WTC11 (cell line): ENCODE measurements around the gene FAM20C. TPM values are rescaled to one million over a fixed set of nuclear protein-coding genes. Genes with fewer than 3 reads are reported as not detected.

Experiments
- ATAC-seq: fragments of 200-7000 bp; cut with Tn5 transposase; 2 replicates; pipeline ENCODE4 v1.10.0; 2021; ENCODE audit warnings: mild to moderate bottlenecking, moderate library complexity
- CTCF ChIA-PET: fragments of 300-600 bp; sonication (Branson Sonifier 250); formaldehyde crosslinking; loops from one replicate; lab custom pipeline; 2021; ENCODE audit warnings: antibody characterized with exemption; lab: Charles Lee
- POLR2A ChIA-PET: fragments of 350-600 bp; sonication (Branson Sonifier 250); formaldehyde crosslinking; loops from one replicate; lab custom pipeline; 2021; ENCODE audit warnings: antibody characterized with exemption; lab: Charles Lee
- DNase-seq: peaks from one replicate; pipeline ENCODE4 v3.0.0; 2021; ENCODE audit warnings: low spot score
- H3K27ac Mint-ChIP-seq: 2 replicates; pipeline ENCODE4 v1.8.0; 2021; ENCODE audit warnings: mixed read lengths
- H3K27me3 Mint-ChIP-seq: 2 replicates; pipeline ENCODE4 v1.8.0; 2021; ENCODE audit warnings: low read depth, mild to moderate bottlenecking, moderate library complexity, mixed read lengths
- H3K36me3 Mint-ChIP-seq: 2 replicates; pipeline ENCODE4 v1.8.0; 2021; ENCODE audit warnings: mixed read lengths
- H3K4me1 Mint-ChIP-seq: 2 replicates; pipeline ENCODE4 v1.8.0; 2022; ENCODE audit warnings: mixed read lengths
- H3K4me3 Mint-ChIP-seq: 2 replicates; pipeline ENCODE4 v1.8.0; 2021; ENCODE audit warnings: mild to moderate bottlenecking, moderate library complexity, mixed read lengths
- H3K9me3 Mint-ChIP-seq: 2 replicates; pipeline ENCODE4 v1.8.0; 2021; ENCODE audit warnings: mixed read lengths
- ATF3 ChIP-seq: sonication (generic); formaldehyde crosslinking; conservative IDR thresholded peaks from 2 replicates; pipeline ENCODE4 v1.8.1; 2022; ENCODE audit warnings: mild to moderate bottlenecking, missing genetic modification reagents
- CTCF ChIP-seq: fragments of 200-600 bp; IDR thresholded peaks from 2 replicates; pipeline ENCODE4 v1.8.0; 2022; ENCODE audit warnings: antibody characterized with exemption
- ESRRA ChIP-seq: sonication (generic); formaldehyde crosslinking; IDR thresholded peaks from 2 replicates; pipeline ENCODE4 v1.8.1; 2022; ENCODE audit warnings: mild to moderate bottlenecking, missing genetic modification reagents, borderline replicate concordance
- ETV6 ChIP-seq: sonication (generic); formaldehyde crosslinking; IDR thresholded peaks from 2 replicates; pipeline ENCODE4 v1.8.1; 2022; ENCODE audit warnings: mild to moderate bottlenecking, missing genetic modification reagents
- FOXK1 ChIP-seq: sonication (generic); formaldehyde crosslinking; IDR thresholded peaks from 2 replicates; pipeline ENCODE4 v1.8.0; 2022; ENCODE audit warnings: mild to moderate bottlenecking, moderate library complexity, missing genetic modification reagents
- NR1H2 ChIP-seq: sonication (generic); formaldehyde crosslinking; IDR thresholded peaks from 2 replicates; pipeline ENCODE4 v1.9.0; 2021; ENCODE audit warnings: mild to moderate bottlenecking, moderate library complexity, missing genetic modification reagents
- NR2C2 ChIP-seq: sonication (generic); formaldehyde crosslinking; IDR thresholded peaks from 2 replicates; pipeline ENCODE4 v1.8.0; 2022; ENCODE audit warnings: mild to moderate bottlenecking, missing genetic modification reagents
- OVOL2 ChIP-seq: fragments of 250-450 bp; sonication (Bioruptor Pico); IDR thresholded peaks from 2 replicates; pipeline ENCODE4 v1.9.0; 2021; ENCODE audit warnings: mild to moderate bottlenecking, borderline replicate concordance
- PREB ChIP-seq: sonication (generic); formaldehyde crosslinking; IDR thresholded peaks from 2 replicates; pipeline ENCODE4 v1.8.1; 2022; ENCODE audit warnings: mild to moderate bottlenecking, missing genetic modification reagents, moderate library complexity, borderline replicate concordance
- SOX15 ChIP-seq: fragments of 250-450 bp; sonication (Bioruptor Pico); IDR thresholded peaks from 2 replicates; pipeline ENCODE4 v1.9.0; 2021; ENCODE audit warnings: mild to moderate bottlenecking
- ZBTB21 ChIP-seq: sonication (generic); formaldehyde crosslinking; IDR thresholded peaks from 2 replicates; pipeline ENCODE4 v1.8.1; 2023; ENCODE audit warnings: mild to moderate bottlenecking, missing genetic modification reagents, borderline replicate concordance
- ZBTB43 ChIP-seq: sonication (generic); formaldehyde crosslinking; IDR thresholded peaks from 2 replicates; pipeline ENCODE4 v1.8.1; 2023; ENCODE audit warnings: mild to moderate bottlenecking, missing genetic modification reagents
- ZNF138 ChIP-seq: sonication (generic); formaldehyde crosslinking; conservative IDR thresholded peaks from 2 replicates; pipeline ENCODE4 v1.8.1; 2022; ENCODE audit warnings: mild to moderate bottlenecking, moderate library complexity, missing genetic modification reagents
- ZNF317 ChIP-seq: sonication (generic); formaldehyde crosslinking; IDR thresholded peaks from 2 replicates; pipeline ENCODE4 v1.8.1; 2023; ENCODE audit warnings: low read depth, mild to moderate bottlenecking, moderate library complexity, missing genetic modification reagents, borderline replicate concordance
- ZNF416 ChIP-seq: fragments of 250-450 bp; sonication (Bioruptor Pico); IDR thresholded peaks from 2 replicates; pipeline ENCODE4 v1.9.0; 2021; ENCODE audit warnings: mild to moderate bottlenecking, inconsistent platforms
- total RNA-seq: library from RNA; stranded (reverse); gene quantifications from 3 replicates; pipeline ENCODE4 v1.2.3, GENCODE V29; 2021
- TF ChIP-seq, protein P1 (sequence below): sonication (generic); formaldehyde crosslinking; IDR thresholded peaks from 2 replicates; pipeline ENCODE4 v1.8.0; 2023; ENCODE audit warnings: missing genetic modification reagents
- TF ChIP-seq, protein P2 (sequence below): sonication (generic); formaldehyde crosslinking; IDR thresholded peaks from 2 replicates; pipeline ENCODE4 v1.8.1; 2023; ENCODE audit warnings: mild to moderate bottlenecking, missing genetic modification reagents, borderline replicate concordance
- TF ChIP-seq, protein P3 (sequence below): sonication (generic); formaldehyde crosslinking; IDR thresholded peaks from 2 replicates; pipeline ENCODE4 v1.8.0; 2022; ENCODE audit warnings: mild to moderate bottlenecking, missing genetic modification reagents
- TF ChIP-seq, protein P4 (sequence below): sonication (generic); formaldehyde crosslinking; IDR thresholded peaks from 2 replicates; pipeline ENCODE4 v1.8.0; 2022; ENCODE audit warnings: mild to moderate bottlenecking, missing genetic modification reagents

Gene FAM20C
- total RNA-seq, 1 experiment from 2014 or later, result 64.9 TPM

GRCh38 chr7:196283-196682, 3.9 kb downstream of the FAM20C start (continued):
- TF ChIP-seq ZNF138 (CRISPR knock-in tag), result no peak
- TF ChIP-seq PREB (CRISPR knock-in tag), result no peak
- TF ChIP-seq ETV6 (CRISPR knock-in tag), result no peak
- TF ChIP-seq NR1H2 (CRISPR knock-in tag), result no peak
- no peak for TF ChIP-seq FOXK1
- TF ChIP-seq ZBTB21 (CRISPR knock-in tag), result no peak
- no peak for TF ChIP-seq SOX15 (CRISPR knock-in tag)
- TF ChIP-seq, protein P1, sequence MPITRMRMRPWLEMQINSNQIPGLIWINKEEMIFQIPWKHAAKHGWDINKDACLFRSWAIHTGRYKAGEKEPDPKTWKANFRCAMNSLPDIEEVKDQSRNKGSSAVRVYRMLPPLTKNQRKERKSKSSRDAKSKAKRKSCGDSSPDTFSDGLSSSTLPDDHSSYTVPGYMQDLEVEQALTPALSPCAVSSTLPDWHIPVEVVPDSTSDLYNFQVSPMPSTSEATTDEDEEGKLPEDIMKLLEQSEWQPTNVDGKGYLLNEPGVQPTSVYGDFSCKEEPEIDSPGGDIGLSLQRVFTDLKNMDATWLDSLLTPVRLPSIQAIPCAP (CRISPR knock-in tag), result no peak
- TF ChIP-seq, protein P2, sequence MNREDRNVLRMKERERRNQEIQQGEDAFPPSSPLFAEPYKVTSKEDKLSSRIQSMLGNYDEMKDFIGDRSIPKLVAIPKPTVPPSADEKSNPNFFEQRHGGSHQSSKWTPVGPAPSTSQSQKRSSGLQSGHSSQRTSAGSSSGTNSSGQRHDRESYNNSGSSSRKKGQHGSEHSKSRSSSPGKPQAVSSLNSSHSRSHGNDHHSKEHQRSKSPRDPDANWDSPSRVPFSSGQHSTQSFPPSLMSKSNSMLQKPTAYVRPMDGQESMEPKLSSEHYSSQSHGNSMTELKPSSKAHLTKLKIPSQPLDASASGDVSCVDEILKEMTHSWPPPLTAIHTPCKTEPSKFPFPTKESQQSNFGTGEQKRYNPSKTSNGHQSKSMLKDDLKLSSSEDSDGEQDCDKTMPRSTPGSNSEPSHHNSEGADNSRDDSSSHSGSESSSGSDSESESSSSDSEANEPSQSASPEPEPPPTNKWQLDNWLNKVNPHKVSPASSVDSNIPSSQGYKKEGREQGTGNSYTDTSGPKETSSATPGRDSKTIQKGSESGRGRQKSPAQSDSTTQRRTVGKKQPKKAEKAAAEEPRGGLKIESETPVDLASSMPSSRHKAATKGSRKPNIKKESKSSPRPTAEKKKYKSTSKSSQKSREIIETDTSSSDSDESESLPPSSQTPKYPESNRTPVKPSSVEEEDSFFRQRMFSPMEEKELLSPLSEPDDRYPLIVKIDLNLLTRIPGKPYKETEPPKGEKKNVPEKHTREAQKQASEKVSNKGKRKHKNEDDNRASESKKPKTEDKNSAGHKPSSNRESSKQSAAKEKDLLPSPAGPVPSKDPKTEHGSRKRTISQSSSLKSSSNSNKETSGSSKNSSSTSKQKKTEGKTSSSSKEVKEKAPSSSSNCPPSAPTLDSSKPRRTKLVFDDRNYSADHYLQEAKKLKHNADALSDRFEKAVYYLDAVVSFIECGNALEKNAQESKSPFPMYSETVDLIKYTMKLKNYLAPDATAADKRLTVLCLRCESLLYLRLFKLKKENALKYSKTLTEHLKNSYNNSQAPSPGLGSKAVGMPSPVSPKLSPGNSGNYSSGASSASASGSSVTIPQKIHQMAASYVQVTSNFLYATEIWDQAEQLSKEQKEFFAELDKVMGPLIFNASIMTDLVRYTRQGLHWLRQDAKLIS (CRISPR knock-in tag), result no peak
- no peak for TF ChIP-seq CTCF
- TF ChIP-seq, protein P3, sequence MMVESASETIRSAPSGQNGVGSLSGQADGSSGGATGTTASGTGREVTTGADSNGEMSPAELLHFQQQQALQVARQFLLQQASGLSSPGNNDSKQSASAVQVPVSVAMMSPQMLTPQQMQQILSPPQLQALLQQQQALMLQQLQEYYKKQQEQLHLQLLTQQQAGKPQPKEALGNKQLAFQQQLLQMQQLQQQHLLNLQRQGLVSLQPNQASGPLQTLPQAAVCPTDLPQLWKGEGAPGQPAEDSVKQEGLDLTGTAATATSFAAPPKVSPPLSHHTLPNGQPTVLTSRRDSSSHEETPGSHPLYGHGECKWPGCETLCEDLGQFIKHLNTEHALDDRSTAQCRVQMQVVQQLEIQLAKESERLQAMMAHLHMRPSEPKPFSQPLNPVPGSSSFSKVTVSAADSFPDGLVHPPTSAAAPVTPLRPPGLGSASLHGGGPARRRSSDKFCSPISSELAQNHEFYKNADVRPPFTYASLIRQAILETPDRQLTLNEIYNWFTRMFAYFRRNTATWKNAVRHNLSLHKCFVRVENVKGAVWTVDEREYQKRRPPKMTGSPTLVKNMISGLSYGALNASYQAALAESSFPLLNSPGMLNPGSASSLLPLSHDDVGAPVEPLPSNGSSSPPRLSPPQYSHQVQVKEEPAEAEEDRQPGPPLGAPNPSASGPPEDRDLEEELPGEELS (CRISPR knock-in tag), result no peak
- no peak for TF ChIP-seq ZNF416 (CRISPR knock-in tag)
- no peak for TF ChIP-seq OVOL2 (CRISPR knock-in tag)

GRCh38 chr7:196778-197321, 4.5 kb downstream of the FAM20C start:
- DNase-seq (no peak), ATAC-seq (no peak)
- H3K27me3 Mint-ChIP-seq, result no peaks in the 10 kb centered on the region
- ChIA-PET CTCF (no interaction called here), POLR2A (no interaction called here)
- H3K36me3 Mint-ChIP-seq, result peaks cover 38% of the 10 kb centered on the region
- H3K4me3 Mint-ChIP-seq, result peak overlapping the region; percentile 3; the same call in 1 of the 2 replicates
- peaks cover 31% of the 10 kb centered on the region for H3K4me1 Mint-ChIP-seq
- 0 out of 2 replicates have a peak overlapping the region, but pooled peaks have one; percentile 23 for H3K27ac Mint-ChIP-seq
- no peaks in the 10 kb centered on the region for H3K9me3 Mint-ChIP-seq
- no peak for TF ChIP-seq ESRRA (CRISPR knock-in tag)
- TF ChIP-seq FOXK1, result no peak
- no peak for TF ChIP-seq ZBTB43
- no peak for TF ChIP-seq CTCF
- no peak for TF ChIP-seq ZNF317
- no peak for TF ChIP-seq PREB (CRISPR knock-in tag)
- TF ChIP-seq, protein P4, sequence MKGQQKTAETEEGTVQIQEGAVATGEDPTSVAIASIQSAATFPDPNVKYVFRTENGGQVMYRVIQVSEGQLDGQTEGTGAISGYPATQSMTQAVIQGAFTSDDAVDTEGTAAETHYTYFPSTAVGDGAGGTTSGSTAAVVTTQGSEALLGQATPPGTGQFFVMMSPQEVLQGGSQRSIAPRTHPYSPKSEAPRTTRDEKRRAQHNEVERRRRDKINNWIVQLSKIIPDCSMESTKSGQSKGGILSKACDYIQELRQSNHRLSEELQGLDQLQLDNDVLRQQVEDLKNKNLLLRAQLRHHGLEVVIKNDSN (CRISPR knock-in tag), result no peak
- no peak for TF ChIP-seq ATF3
- TF ChIP-seq NR2C2, result no peak
